Mesenchymal stem cell (in vitro differentiated cells and primary cell): Measurements from ENCODE around the gene SNPH.

Source experiments
- DNase-seq: peaks from one replicate; pipeline ENCODE4 v3.0.0-alpha.2; 2013
- H2AFZ ChIP-seq: one replicate; pipeline ENCODE4 v1.6.1; 2013; ENCODE audit warnings: low read depth, mild to moderate bottlenecking, control low read depth, inconsistent platforms, low read length, moderate library complexity
- H2AK5ac ChIP-seq: 2 replicates; pipeline ENCODE4 v1.6.1; 2013; ENCODE audit warnings: low read length, moderate library complexity, mild to moderate bottlenecking, inconsistent platforms; ENCODE audit not compliant: severe bottlenecking
- H2BK120ac ChIP-seq: one replicate; pipeline ENCODE4 v1.6.1; 2013; ENCODE audit warnings: low read depth, mild to moderate bottlenecking, inconsistent platforms, low read length, moderate library complexity
- H2BK12ac ChIP-seq, 2 experiments: one replicate each; pipeline ENCODE4 v1.6.1; 2013; ENCODE audit warnings: inconsistent platforms in 2 of 2, low read length in 2 of 2, mild to moderate bottlenecking in 2 of 2, moderate library complexity in 2 of 2, control low read depth in 1 of 2
- H2BK15ac ChIP-seq: one replicate; pipeline ENCODE4 v1.6.1; 2013; ENCODE audit warnings: mild to moderate bottlenecking, low read depth, inconsistent platforms; ENCODE audit not compliant: poor library complexity, severe bottlenecking
- H2BK5ac ChIP-seq: 2 replicates; pipeline ENCODE4 v1.6.1; 2013; ENCODE audit warnings: low read depth, mild to moderate bottlenecking, low read length, control low read depth, inconsistent platforms; ENCODE audit not compliant: poor library complexity, severe bottlenecking
- H3K14ac ChIP-seq, 2 experiments: one replicate each; pipeline ENCODE4 v1.6.1; 2013; ENCODE audit warnings: inconsistent platforms in 2 of 2, low read length in 2 of 2, control low read depth in 1 of 2, mild to moderate bottlenecking in 1 of 2, moderate library complexity in 1 of 2
- H3K18ac ChIP-seq, 2 experiments: one replicate each; pipeline ENCODE4 v1.6.1; 2013; ENCODE audit warnings: inconsistent platforms in 2 of 2, low read length in 2 of 2, control low read depth in 1 of 2, low read depth in 1 of 2, mild to moderate bottlenecking in 1 of 2
- H3K23ac ChIP-seq, 2 experiments: one replicate each; pipeline ENCODE4 v1.6.1; 2013; ENCODE audit warnings: inconsistent platforms in 2 of 2, low read length in 2 of 2, mild to moderate bottlenecking in 2 of 2, moderate library complexity in 2 of 2, control low read depth in 1 of 2
- H3K27ac ChIP-seq: 2 replicates; pipeline ENCODE4 v1.5.1; 2013; ENCODE audit warnings: mild to moderate bottlenecking, moderate library complexity, low read length, control low read depth, inconsistent platforms; ENCODE audit not compliant: poor library complexity, severe bottlenecking
- H3K27me3 ChIP-seq, 2 experiments: 2 replicates each; pipeline versions ENCODE4 v1.6.1 to v1.7.0; 2013; ENCODE audit warnings: low read length in 2 of 2, mild to moderate bottlenecking in 2 of 2, moderate library complexity in 2 of 2, control low read depth in 1 of 2, inconsistent platforms in 1 of 2; ENCODE audit not compliant: control insufficient read depth in 1 of 2, insufficient read depth in 1 of 2
- H3K36me3 ChIP-seq, 2 experiments: 2 replicates each; pipeline versions ENCODE4 v1.6.1 to v1.7.0; 2013; ENCODE audit warnings: low read length in 2 of 2, control low read depth in 1 of 2, inconsistent platforms in 1 of 2, low read depth in 1 of 2, mild to moderate bottlenecking in 1 of 2; ENCODE audit not compliant: insufficient read depth in 2 of 2, control insufficient read depth in 1 of 2
- H3K4ac ChIP-seq, 2 experiments: one replicate each; pipeline ENCODE4 v1.6.1; 2013; ENCODE audit warnings: inconsistent platforms in 2 of 2, low read length in 2 of 2, mild to moderate bottlenecking in 2 of 2, moderate library complexity in 2 of 2, control low read depth in 1 of 2, low read depth in 1 of 2
- H3K4me1 ChIP-seq: 2 replicates; pipeline ENCODE4 v1.6.1; 2013; ENCODE audit warnings: low read depth, low read length, control low read depth; ENCODE audit not compliant: control insufficient read depth, insufficient read depth
- H3K4me2 ChIP-seq: 2 replicates; pipeline ENCODE4 v1.6.1; 2013; ENCODE audit warnings: low read length, mild to moderate bottlenecking, inconsistent platforms; ENCODE audit not compliant: poor library complexity, severe bottlenecking
- H3K4me3 ChIP-seq, 2 experiments: 2 replicates each; pipeline versions ENCODE4 v1.5.1 to v1.7.0; 2013; ENCODE audit warnings: low read length in 2 of 2, mild to moderate bottlenecking in 2 of 2, control low read depth in 1 of 2, low read depth in 1 of 2; ENCODE audit not compliant: insufficient read depth in 1 of 2
- H3K79me1 ChIP-seq: replicated peaks from 2 replicates; pipeline ENCODE4 v1.6.1; 2013; ENCODE audit warnings: mild to moderate bottlenecking, control low read depth, low read length, inconsistent platforms; ENCODE audit not compliant: poor library complexity, severe bottlenecking
- H3K9ac ChIP-seq: 2 replicates; pipeline ENCODE4 v1.7.0; 2013; ENCODE audit warnings: mild to moderate bottlenecking, low read length, moderate library complexity
- H3K9me3 ChIP-seq: 2 replicates; pipeline ENCODE4 v1.7.0; 2013; ENCODE audit warnings: mild to moderate bottlenecking, low read length; ENCODE audit not compliant: control insufficient read depth
- H4K8ac ChIP-seq: one replicate; pipeline ENCODE4 v1.6.1; 2013; ENCODE audit warnings: inconsistent platforms, mild to moderate bottlenecking, low read length, moderate library complexity
- H4K91ac ChIP-seq: one replicate; pipeline ENCODE4 v1.6.1; 2013; ENCODE audit warnings: mild to moderate bottlenecking, low read length, inconsistent platforms
- WGBS: methylation state at CpG from one replicate; pipeline ENCODE4 v1.1.7; 2013; ENCODE audit warnings: mixed read lengths; 5-methylcytosine and 5-hydroxymethylcytosine counted together

Gene SNPH

GRCh38 chr20:1325173-1326030, 59.3 kb downstream of the SNPH start:
- under 1% methylated on average over 56 of the region's 56 CpGs for WGBS
- H3K4ac ChIP-seq = peak overlapping the region; percentile 92 to 99
- H3K79me1 ChIP-seq = peaks cover 19% of the 10 kb centered on the region
- peak overlapping the region; percentile 78 for H4K8ac ChIP-seq
- DNase-seq = peak; percentile 97
- no peaks in the 10 kb centered on the region for H3K9me3 ChIP-seq
- peak overlapping the region; percentile 89 for H3K27ac ChIP-seq
- peak overlapping the region; percentile 97 for H2BK120ac ChIP-seq
- H3K27me3 ChIP-seq = no peaks in the 10 kb centered on the region
- peak overlapping the region; percentile 35 to 73 for H2BK12ac ChIP-seq
- no peak overlapping the region for H3K23ac ChIP-seq
- H4K91ac ChIP-seq = peak overlapping the region; percentile 83
- H3K4me1 ChIP-seq = peaks cover 27% of the 10 kb centered on the region
- H2AK5ac ChIP-seq = peak overlapping the region; percentile 66
- peak overlapping the region in 1 of 2 experiments; percentile 87 for H3K14ac ChIP-seq
- H3K9ac ChIP-seq = peak overlapping the region; percentile 99
- H3K36me3 ChIP-seq = peaks cover 0 to 12% of the 10 kb centered on the region in 2 experiments
- H2AFZ ChIP-seq = no peak overlapping the region
- peak overlapping the region; percentile 86 for H2BK5ac ChIP-seq
- peak overlapping the region; percentile 93 for H3K4me2 ChIP-seq
- peak overlapping the region; percentile 95 for H3K18ac ChIP-seq
- peak overlapping the region; percentile 62 for H2BK15ac ChIP-seq
- H3K4me3 ChIP-seq = peak overlapping the region; percentile 76 to 89

- H3K79me1 ChIP-seq = peaks cover 28% of the 10 kb centered on the region
- peak overlapping the region; percentile 35 to 81 for H2BK12ac ChIP-seq
- WGBS = 56% methylated on average over 10 of the region's 10 CpGs
- DNase-seq = peak; percentile 46
- H3K4ac ChIP-seq = peak overlapping the region; percentile 63 to 88
- peak overlapping the region; percentile 33 for H4K8ac ChIP-seq
- no peaks in the 10 kb centered on the region for H3K27me3 ChIP-seq
- H3K14ac ChIP-seq = peak overlapping the region in 1 of 2 experiments; percentile 51
- peak overlapping the region; percentile 99 for H3K9ac ChIP-seq
- peak overlapping the region; percentile 83 for H4K91ac ChIP-seq
- peak overlapping the region; percentile 88 for H3K4me2 ChIP-seq
- H2BK120ac ChIP-seq = peak overlapping the region; percentile 97
- H2AK5ac ChIP-seq = peak overlapping the region; percentile 24
- peak overlapping the region; percentile 53 for H2BK15ac ChIP-seq
- peak overlapping the region; percentile 89 for H3K27ac ChIP-seq
- H3K4me3 ChIP-seq = peak overlapping the region; percentile 76 to 89
- H3K23ac ChIP-seq = no peak overlapping the region
- peak overlapping the region; percentile 95 for H3K18ac ChIP-seq
- H3K36me3 ChIP-seq = peaks cover 0 to 17% of the 10 kb centered on the region in 2 experiments
- peaks cover 27% of the 10 kb centered on the region for H3K4me1 ChIP-seq
- no peak overlapping the region for H2AFZ ChIP-seq
- H2BK5ac ChIP-seq = no peak overlapping the region
- no peaks in the 10 kb centered on the region for H3K9me3 ChIP-seq
Measured at GRCh38 chr20:1326031-1326930, 60.2 kb downstream of the SNPH start.

- no peaks in the 10 kb centered on the region for H3K27me3 ChIP-seq
- WGBS = 39% methylated on average over 8 of the region's 8 CpGs
- DNase-seq = peak; percentile 81
- H3K9ac ChIP-seq = peak overlapping the region; percentile 99
- peaks cover 27% of the 10 kb centered on the region for H3K4me1 ChIP-seq
- H3K18ac ChIP-seq = peak overlapping the region in 1 of 2 experiments; percentile 37
- no peak overlapping the region for H2AFZ ChIP-seq
- no peaks in the 10 kb centered on the region for H3K9me3 ChIP-seq
- peak overlapping the region; percentile 3 to 9 for H3K4ac ChIP-seq
- H3K23ac ChIP-seq = peak overlapping the region in 1 of 2 experiments; percentile 36
- no peak overlapping the region for H2BK5ac ChIP-seq
- peak overlapping the region in 1 of 2 experiments; percentile 14 for H3K14ac ChIP-seq
- H2BK12ac ChIP-seq = no peak overlapping the region
- H3K36me3 ChIP-seq = peaks cover 3 to 25% of the 10 kb centered on the region in 2 experiments
- no peak overlapping the region for H2BK120ac ChIP-seq
- H2AK5ac ChIP-seq = peak overlapping the region; percentile 11
- no peak overlapping the region for H3K4me2 ChIP-seq
- H3K4me3 ChIP-seq = peak overlapping the region in 1 of 2 experiments; percentile 89
- no peak overlapping the region for H2BK15ac ChIP-seq
- no peak overlapping the region for H4K91ac ChIP-seq
- H3K79me1 ChIP-seq = peaks cover 33% of the 10 kb centered on the region
- no peak overlapping the region for H3K27ac ChIP-seq
- H4K8ac ChIP-seq = no peak overlapping the region
Measured at GRCh38 chr20:1327241-1327653, 61.2 kb downstream of the SNPH start.
